ENCODE results near the gene STPG4.
"Not testable (repeated sequence)": the region's sequence is repeated elsewhere in the genome, so short reads cannot be mapped to it uniquely, and the experiment has no call there.

The STPG4 gene

GRCh38 chr2:47124740-47125139 lies 30.4 kb downstream of the STPG4 start:
- FAIRE-seq, result not testable (repeated sequence)

DNA sequence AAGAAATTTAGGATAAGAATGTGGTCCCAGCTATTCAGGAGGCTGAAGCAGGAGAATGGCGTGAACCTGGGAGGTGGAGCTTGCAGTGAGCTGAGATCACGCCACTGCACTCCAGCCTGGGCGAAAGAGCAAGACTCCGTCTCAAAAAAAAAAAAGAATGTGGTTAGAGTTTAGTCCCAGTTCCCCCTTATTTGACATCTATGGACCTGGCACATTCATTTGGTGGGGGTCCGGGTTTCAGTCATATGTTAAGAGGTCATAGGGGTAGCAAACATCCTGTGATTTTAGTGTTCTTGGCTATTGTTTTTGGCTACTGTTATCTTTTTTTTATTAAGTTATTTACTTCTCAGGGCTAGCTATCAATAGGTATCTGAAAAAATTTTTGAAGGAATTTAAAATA lies 34.7 kb downstream of the STPG4 start:
- not testable (repeated sequence) for FAIRE-seq

DNA sequence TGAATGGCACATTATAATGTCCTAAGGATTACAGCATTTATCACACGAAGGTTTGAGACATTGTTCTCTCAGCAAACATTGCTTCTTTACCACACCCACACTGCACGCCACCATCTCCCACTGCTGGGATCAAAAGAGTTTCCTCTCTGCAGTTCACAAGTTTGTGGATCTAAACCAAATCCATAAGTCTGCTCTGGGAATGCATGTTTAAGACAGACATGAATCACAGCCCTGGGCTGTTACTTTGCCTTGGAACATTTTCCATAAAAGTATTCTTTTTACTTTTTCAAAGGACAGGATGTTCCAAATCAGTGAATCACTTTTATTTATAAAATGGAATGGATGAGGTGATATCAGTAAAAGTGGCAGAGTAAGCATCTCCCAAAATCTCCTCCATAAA lies 36.1 kb downstream of the STPG4 start:
- no peak for FAIRE-seq

GRCh38 chr2:47118581-47118980 lies 36.5 kb downstream of the STPG4 start:
- FAIRE-seq, result no peak

GRCh38 chr2:47112665-47113435 lies 42.3 kb downstream of the STPG4 start:
- no peak for FAIRE-seq

DNA sequence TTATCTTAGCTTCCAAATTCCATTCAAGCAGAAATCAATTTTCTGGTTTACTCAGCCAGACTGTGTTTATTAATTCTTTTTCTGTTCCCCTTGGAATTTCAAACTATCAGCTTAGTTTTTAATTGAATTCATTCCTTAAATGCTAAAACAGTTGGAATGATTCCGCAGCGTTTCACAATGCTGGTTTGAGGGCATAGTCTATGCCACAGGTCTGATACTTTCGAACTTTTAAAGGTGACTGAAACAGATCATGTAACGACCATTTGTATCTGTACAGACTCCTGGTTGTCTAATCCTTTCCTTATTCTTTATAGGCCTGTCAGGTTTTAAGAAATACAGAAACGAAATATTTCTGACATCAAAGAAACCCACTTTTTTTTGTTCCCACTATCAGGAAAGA lies 45.4 kb downstream of the STPG4 start:
- FAIRE-seq, result no peak

DNA sequence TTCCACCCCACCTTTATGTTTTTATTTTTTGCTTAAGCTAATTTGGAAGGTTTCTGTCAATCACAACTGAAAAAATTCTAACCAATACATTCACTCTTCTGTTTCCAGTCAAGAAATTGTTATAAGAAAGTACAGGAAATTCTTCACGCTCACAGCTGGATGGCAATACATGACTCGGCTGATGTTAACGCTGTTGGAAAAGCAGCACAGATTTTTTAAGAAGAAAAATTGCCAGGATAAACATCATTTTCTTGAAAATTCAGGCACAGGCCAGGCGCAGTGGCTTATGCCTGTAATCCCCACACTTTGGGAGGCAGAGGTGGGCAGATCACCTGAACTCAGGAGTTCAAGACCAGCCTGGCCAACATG lies 46.1 kb downstream of the STPG4 start:
- FAIRE-seq, result no peak

- FAIRE-seq, result not testable (repeated sequence)
Measured at GRCh38 chr2:47108267-47109006, 46.7 kb downstream of the STPG4 start.

- FAIRE-seq, result not testable (repeated sequence)
Measured at GRCh38 chr2:47107201-47107600, 47.9 kb downstream of the STPG4 start.

- FAIRE-seq, result not testable (repeated sequence)
Measured at GRCh38 chr2:47106231-47106630, 48.9 kb downstream of the STPG4 start.

DNA sequence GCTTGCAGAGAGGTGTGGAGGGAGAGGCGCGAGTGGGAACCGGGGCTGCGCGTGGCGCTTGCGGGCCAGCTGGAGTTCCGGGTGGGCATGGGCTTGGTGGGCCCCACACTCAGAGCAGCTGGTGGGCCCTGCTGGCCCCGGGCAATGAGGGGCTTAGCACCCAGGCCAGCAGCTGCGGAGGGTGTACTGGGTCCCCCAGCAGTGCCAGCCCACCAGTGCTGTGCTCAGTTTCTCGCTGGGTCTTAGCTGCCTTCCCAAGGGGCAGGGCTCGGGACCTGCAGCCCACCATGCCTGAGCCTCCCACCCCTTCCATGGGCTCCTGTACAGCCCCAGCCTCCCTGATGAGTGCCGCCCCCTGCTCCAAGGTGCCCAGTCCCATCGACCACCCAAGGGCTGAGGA lies 55.4 kb downstream of the STPG4 start:
- FAIRE-seq, result not testable (repeated sequence)

GRCh38 chr2:47098953-47099352 lies 56.2 kb downstream of the STPG4 start:
- FAIRE-seq, result no peak

DNA sequence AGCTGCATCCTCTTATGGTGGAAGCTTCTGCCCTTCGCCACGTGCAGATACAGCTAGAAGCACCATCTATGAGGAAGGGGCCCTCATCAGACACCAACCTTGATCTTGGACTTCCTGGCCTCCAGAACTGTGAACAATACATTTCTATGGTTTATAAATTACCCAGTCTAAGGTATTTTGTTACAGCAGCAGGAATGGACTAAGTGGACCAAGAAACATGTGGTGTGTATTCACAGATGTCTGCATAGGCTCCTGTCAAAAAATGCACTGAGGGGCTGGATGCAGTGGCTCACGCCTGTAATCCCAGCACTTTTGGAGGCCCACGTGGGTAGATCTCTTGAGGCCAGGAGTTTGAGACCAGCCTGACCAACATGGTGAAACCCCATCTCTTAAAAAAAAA lies 57.5 kb downstream of the STPG4 start:
- FAIRE-seq, result no peak

GRCh38 chr2:47096451-47096850 lies 58.7 kb downstream of the STPG4 start:
- FAIRE-seq, result no peak

DNA sequence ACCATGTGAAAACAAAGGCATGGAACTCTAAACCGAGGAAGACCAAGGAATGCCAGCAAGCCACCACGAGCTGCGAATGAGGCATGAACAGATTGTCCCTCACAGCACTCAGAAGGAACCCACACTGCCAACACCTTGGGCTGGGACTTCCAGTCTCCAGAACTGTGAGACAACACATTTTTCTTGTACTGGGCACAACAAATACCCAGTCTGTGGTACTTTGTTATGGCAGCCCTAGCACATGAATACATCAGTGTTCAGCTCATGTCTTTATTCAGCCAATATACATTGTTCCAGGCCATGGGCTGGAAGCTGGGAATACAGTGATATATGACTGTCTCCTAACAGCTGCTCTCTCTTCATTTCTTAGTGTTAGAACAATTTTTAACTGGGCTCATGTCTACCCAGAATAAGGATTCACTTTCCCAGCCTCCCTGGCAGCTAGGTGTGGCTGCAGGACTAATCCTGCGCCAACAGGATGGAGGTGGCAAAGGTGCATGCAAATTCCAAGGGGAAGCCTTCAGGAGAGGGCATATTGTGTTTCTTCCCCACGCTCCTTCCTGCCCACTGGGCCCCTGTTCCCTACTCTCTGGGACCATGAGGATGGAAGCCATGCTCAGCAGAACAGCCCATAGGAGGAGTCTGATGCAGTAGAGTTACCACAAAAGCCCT lies 59.6 kb downstream of the STPG4 start:
- FAIRE-seq, result no peak

DNA sequence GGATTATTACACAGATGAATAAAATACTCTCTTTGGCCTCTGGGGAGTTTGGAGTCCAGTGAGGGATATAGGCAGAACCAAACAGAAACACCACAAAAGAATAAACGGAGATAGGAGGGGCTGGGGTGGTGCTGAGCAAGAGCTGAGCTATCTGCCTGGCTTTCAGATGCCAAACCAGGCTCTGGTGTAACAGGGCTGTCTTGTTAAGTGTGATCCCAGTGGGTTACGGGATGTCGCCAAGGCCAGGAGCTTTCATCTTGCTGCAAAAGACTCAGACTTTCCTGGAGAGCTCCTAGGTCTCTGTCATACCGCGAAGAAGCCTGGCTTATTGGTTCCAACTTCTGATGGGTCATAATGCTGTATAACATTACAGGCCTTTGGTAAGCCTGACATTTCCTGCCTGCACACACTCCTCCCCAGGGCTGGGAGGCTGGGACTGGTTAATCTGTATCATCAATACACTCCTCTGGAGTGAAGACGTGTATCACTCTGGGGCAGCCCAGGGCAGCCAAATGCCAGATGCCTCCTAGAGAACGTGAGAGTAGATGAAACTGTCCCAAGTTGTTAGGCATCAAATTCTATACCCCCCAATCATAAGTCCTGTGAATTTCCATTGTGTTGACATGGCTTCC lies 60.5 kb downstream of the STPG4 start:
- no peak for FAIRE-seq

DNA sequence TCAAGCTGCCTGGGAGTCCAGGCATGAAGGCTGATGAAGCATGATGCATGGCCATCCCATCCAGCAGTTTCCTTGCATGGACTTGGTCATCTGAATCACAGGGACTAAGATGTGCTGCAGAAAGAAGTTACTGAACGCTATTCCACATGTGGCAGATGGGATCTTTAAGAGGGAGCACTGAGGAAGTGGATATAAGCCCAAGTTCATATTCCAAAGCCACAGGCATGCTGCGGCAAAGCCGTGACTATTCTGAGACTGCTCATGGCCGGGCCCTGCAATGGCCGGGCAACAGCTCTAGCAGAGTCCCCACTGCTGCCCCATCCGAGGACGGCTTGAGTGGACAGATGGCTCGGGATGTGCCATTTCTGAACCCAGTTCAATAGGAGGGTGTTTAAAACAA lies 61.5 kb downstream of the STPG4 start:
- no peak for FAIRE-seq

- FAIRE-seq, result no peak
Measured at GRCh38 chr2:47092465-47092864, 62.6 kb downstream of the STPG4 start.

DNA sequence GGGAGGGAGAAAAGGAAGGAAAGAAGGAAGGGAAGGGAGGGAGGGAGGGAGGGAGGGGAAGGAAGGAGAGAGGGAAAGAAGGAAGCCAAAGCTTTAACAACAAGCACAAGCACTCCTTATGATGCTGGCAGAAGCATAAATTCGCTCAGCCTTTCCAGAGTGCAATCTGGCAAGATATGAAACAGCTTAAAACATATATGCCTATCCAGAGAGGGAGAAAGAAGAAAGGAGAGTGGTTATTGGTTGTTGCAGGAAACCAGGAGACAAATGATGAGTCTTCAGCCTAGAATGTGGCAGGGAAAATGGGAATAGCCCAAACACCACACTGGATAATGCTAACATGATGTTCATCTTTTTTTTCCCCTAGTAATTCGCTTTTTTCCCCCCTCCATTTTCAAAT lies 64.0 kb downstream of the STPG4 start:
- FAIRE-seq, result no peak

DNA sequence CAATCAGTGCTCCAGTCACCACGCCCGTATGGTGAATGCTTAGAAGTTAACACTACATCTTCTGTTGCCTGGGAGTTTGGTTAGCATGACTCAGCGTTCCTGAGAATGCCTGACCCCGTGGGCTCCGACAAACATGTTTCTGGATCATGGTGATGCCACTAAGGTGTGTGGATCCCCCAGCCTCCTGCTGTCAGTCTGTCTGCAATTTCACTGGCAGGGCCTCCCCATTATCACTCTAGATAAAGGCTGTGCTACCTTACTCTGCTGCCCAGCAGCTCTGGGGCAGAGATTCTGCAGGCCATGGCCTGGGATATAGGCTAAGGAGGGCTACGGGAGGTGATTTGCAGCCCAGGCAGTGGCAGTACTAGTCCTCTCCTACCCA lies 66.0 kb downstream of the STPG4 start:
- FAIRE-seq, result no peak

- FAIRE-seq, result no peak
Measured at GRCh38 chr2:47088371-47089082, 66.6 kb downstream of the STPG4 start.

DNA sequence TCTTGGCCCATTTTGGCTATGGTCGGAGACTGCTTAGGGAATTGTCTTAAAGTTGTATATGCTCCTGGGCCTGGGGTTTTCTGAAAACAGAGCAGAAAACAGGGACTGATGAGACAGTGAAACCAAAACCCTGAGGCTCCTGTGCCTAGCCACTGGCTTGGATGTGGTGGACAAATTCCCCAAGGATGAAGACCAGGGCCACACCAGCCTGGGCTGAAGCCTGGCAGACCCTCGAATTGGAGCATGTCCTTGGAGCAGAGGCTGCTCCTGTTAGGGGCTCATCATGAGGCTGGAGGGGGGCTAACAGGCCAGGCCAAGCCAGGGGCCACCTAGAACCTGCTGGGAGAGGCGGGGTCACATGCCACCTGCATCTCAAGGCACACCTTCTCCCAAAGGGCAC lies 68.1 kb downstream of the STPG4 start:
- no peak for FAIRE-seq

- FAIRE-seq, result no peak
Measured at GRCh38 chr2:47086571-47086970, 68.5 kb downstream of the STPG4 start.

All from TTC549 (cell line).